Activated B cell treated with CpG ODN at 0.5 μM for 24 hours (primary cell): Measurements from ENCODE around the gene MTFP1. TPM values are rescaled to one million over a fixed set of nuclear protein-coding genes. Genes with fewer than 3 reads are reported as not detected.
"Not testable (repeated sequence)": the region's sequence is repeated elsewhere in the genome, so short reads cannot be mapped to it uniquely, and the experiment has no call there.

Experiments used
- ATAC-seq: fragments of 200-7000 bp; cut with Tn5 transposase; one replicate; pipeline ENCODE4 v1.10.0; 2021; ENCODE audit warnings: low read depth, mild to moderate bottlenecking, moderate library complexity
- CTCF ChIA-PET: fragments of 350-600 bp; sonication (Branson Sonifier 250); formaldehyde crosslinking; loops from one replicate; lab custom pipeline; 2021; ENCODE audit warnings: antibody characterized with exemption; lab: Charles Lee
- POLR2A ChIA-PET: fragments of 350-600 bp; sonication (Branson Sonifier 250); formaldehyde crosslinking; loops from one replicate; lab custom pipeline; 2021; ENCODE audit warnings: antibody characterized with exemption; lab: Charles Lee
- DNase-seq: peaks from one replicate; pipeline ENCODE4 v3.0.0; 2022
- H3K27ac Mint-ChIP-seq: one replicate; pipeline ENCODE4 v1.8.0; 2020; ENCODE audit warnings: mixed read lengths
- H3K27me3 Mint-ChIP-seq: one replicate; pipeline ENCODE4 v1.8.0; 2021; ENCODE audit warnings: mixed read lengths
- H3K36me3 Mint-ChIP-seq: one replicate; pipeline ENCODE4 v1.8.0; 2021; ENCODE audit warnings: low read depth, mixed read lengths
- H3K4me1 Mint-ChIP-seq: one replicate; pipeline ENCODE4 v1.8.0; 2021; ENCODE audit warnings: mixed read lengths
- H3K4me3 Mint-ChIP-seq: one replicate; pipeline ENCODE4 v1.8.0; 2020; ENCODE audit warnings: mild to moderate bottlenecking, mixed read lengths
- H3K9me3 Mint-ChIP-seq: one replicate; pipeline ENCODE4 v1.8.0; 2020; ENCODE audit warnings: mixed read lengths
- CTCF ChIP-seq: fragments of 200-600 bp; IDR thresholded peaks from one replicate; pipeline ENCODE4 v1.8.0; 2022; ENCODE audit warnings: antibody characterized with exemption, mild to moderate bottlenecking
- intact Hi-C: fragments of 100-400 bp; cut with micrococcal nuclease; formaldehyde crosslinking; loops from one replicate; pipeline ENCODE4 v1.15.1; 2024
- total RNA-seq: library from RNA; stranded (reverse); gene quantifications from 2 replicates; pipeline ENCODE4 v1.2.3, GENCODE V29; 2022

Gene MTFP1
- total RNA-seq, 1 donor from 2014 or later = 33.9 TPM

DNA sequence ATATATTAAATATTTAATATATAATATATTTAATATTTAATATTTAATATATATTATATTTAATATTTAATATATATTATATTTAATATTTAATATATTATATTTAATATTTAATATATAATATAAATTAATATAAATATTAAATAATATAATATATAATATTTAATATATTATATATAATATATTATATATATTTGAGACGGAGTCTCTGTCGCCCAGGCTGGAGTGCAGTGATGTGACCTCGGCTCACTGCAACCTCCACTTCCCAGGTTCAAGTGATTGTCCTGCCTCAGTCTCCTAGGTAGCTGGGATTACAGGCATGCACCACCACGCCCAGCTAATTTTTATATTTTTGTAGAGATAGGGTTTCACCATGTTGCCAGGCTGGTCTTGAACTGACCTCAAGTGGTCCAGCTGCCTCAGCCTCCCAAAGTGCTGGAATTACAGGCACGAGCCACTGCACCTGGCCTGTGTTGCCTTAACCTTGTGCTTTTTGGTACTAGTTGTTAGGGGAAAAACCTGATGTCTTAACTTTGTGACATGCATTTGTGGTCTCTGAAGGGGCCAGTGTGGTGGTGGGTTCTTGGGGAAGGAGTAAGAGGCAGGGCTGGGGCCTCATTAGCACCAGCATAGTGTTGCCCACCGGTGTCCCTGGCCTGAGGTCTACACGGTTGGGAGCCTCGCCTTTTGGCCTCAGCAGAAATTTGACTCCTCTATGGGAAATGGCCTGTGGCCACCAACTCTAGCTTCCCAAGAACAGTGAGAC lies 29.7 kb downstream of the MTFP1 start:
- Mint-ChIP-seq H3K27me3 (peaks cover 24% of the 10 kb centered on the region), H3K36me3 (no peaks in the 10 kb centered on the region), H3K27ac (no peak overlapping the region), H3K4me1 (no peaks in the 10 kb centered on the region), H3K9me3 (no peaks in the 10 kb centered on the region), H3K4me3 (no peak overlapping the region)
- POLR2A ChIA-PET = no interaction called here
- CTCF ChIA-PET = no interaction called here
- ATAC-seq = no peak
- intact Hi-C loops = no loop called here
- DNase-seq = no peak
- TF ChIP-seq CTCF = no peak

DNA sequence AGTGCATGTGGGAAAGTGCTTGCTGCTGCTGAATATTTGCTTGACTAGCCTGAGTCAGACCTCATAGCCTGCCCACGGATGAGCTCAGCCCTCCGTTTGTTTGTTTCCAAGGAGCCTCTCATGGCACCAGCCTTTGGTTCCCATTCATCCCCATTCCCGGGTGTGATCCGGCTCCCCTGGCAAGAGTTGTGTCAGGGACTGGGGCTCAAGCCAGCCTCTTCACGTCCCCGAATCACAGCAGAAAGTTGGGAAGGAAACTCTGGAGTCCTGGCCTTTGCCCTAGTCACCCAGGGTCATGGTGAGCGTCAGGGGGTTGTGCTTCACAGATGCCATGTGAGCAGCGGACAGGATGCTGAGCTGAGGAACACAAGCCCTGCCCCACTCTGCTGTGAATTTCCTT lies 32.4 kb downstream of the MTFP1 start:
- POLR2A ChIA-PET = no interaction called here
- ATAC-seq = no peak
- Mint-ChIP-seq H3K27me3 (peaks cover 15% of the 10 kb centered on the region), H3K9me3 (no peaks in the 10 kb centered on the region), H3K27ac (no peak overlapping the region), H3K36me3 (no peaks in the 10 kb centered on the region), H3K4me1 (no peaks in the 10 kb centered on the region), H3K4me3 (no peak overlapping the region)
- no peak for DNase-seq
- intact Hi-C loops = no loop called here
- CTCF ChIA-PET = no interaction called here
- no peak for TF ChIP-seq CTCF

DNA sequence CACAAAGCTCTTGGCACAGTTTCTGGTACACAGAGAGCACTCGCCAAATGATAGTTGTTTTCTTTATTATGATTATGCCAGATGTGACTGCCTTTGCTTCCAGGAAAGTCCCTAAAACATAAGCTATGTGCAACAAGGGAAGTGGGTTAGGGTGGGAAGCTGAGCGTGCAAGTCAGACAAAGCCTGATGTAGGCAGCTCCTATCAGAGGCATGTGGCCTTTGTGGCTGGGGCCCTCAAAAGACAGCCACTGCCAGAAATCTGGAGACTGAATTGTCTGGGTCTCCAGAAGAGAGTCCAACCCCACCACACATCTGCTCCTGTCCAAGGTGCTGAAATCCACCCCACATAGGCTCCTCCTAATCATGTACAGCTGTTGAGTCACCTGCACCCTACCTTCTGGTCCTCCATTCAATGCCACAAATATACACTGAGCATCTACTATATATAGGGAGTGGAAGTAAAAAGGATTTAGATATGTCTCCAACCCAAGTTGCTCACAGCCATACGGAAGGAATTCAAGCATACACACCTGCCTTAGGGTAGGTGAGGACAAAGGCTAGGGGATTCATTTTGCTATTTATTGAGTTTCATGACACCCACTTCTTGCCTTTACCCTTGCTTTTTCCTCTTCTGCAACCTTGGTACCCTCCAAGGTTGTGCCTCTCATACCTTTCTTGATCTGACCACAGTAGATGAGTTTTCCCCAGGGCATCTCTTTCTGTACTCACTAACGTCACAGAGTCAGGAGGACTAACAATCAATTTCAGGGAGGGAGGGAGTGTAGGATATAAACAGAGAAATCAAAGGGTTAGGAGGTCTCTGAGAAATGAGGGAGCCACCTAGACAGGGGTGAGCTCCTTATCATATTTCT lies 33.8 kb downstream of the MTFP1 start:
- H3K27me3 Mint-ChIP-seq = peaks cover 11% of the 10 kb centered on the region
- H3K36me3 Mint-ChIP-seq = no peaks in the 10 kb centered on the region
- H3K27ac Mint-ChIP-seq = no peak overlapping the region
- intact Hi-C loops = no loop called here
- CTCF ChIA-PET = interaction anchor here (0.6 kb wide), 1 partner anchor 52 kb away, joined by 3 read pairs; no protein-coding TSS in a partner anchor
- TF ChIP-seq CTCF = no peak
- DNase-seq = no peak
- ATAC-seq = no peak
- no peaks in the 10 kb centered on the region for H3K9me3 Mint-ChIP-seq
- H3K4me3 Mint-ChIP-seq = no peak overlapping the region
- POLR2A ChIA-PET = no interaction called here
- H3K4me1 Mint-ChIP-seq = no peaks in the 10 kb centered on the region

GRCh38 chr22:30460147-30460546 lies 34.6 kb downstream of the MTFP1 start:
- ATAC-seq (no peak), DNase-seq (no peak)
- H3K36me3 Mint-ChIP-seq = no peaks in the 10 kb centered on the region
- H3K4me3 Mint-ChIP-seq = no peak overlapping the region
- no peaks in the 10 kb centered on the region for H3K4me1 Mint-ChIP-seq
- intact Hi-C loops = no loop called here
- CTCF ChIA-PET = no interaction called here
- no peaks in the 10 kb centered on the region for H3K9me3 Mint-ChIP-seq
- peaks cover 18% of the 10 kb centered on the region for H3K27me3 Mint-ChIP-seq
- TF ChIP-seq CTCF = no peak
- POLR2A ChIA-PET = no interaction called here
- no peak overlapping the region for H3K27ac Mint-ChIP-seq

GRCh38 chr22:30460555-30460954 lies 35.0 kb downstream of the MTFP1 start:
- peaks cover 20% of the 10 kb centered on the region for H3K27me3 Mint-ChIP-seq
- H3K27ac Mint-ChIP-seq, POLR2A ChIA-PET, H3K4me1 Mint-ChIP-seq, DNase-seq, intact Hi-C loops, H3K9me3 Mint-ChIP-seq, ATAC-seq, H3K36me3 Mint-ChIP-seq, H3K4me3 Mint-ChIP-seq, CTCF ChIA-PET: not testable (repeated sequence)
